Measurements from ENCODE around the gene CHDH.

DNA sequence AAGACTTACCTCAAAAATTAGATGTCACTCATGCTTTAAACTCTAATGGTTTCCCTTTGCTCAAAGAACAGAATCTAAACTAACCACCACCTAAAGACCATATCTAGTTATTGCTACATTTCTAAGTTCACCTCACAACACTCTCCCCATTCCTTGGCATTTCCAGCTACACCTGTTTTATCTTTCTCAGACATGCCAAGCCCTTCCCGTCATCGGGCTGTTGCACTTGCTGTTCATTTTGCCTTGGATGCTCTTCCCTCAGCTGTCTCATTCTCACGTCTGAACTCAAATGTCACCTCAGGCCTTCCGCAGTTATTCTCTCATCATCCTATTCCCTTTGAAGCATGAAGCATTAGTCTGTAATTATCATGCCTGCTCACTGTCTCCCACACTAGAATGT, 36.8 kb upstream of the CHDH start:
- TF ChIP-seq, protein P1, sequence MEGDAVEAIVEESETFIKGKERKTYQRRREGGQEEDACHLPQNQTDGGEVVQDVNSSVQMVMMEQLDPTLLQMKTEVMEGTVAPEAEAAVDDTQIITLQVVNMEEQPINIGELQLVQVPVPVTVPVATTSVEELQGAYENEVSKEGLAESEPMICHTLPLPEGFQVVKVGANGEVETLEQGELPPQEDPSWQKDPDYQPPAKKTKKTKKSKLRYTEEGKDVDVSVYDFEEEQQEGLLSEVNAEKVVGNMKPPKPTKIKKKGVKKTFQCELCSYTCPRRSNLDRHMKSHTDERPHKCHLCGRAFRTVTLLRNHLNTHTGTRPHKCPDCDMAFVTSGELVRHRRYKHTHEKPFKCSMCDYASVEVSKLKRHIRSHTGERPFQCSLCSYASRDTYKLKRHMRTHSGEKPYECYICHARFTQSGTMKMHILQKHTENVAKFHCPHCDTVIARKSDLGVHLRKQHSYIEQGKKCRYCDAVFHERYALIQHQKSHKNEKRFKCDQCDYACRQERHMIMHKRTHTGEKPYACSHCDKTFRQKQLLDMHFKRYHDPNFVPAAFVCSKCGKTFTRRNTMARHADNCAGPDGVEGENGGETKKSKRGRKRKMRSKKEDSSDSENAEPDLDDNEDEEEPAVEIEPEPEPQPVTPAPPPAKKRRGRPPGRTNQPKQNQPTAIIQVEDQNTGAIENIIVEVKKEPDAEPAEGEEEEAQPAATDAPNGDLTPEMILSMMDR (IDR thresholded peaks at IDR 0.05): no peak
- no peak for TF ChIP-seq POLR2A (IDR thresholded peaks at IDR 0.05)

Data from heart left ventricle (tissue), 13 donors.